Sigmoid colon (tissue), 4 donors: ENCODE measurements around the gene LAMC3.

ENCODE experiments used
- EP300 ChIP-seq, 4 donors: sonication (generic); formaldehyde crosslinking; IDR thresholded peaks; one replicate each; pipeline ENCODE4 v1.6.1; 2017; ENCODE audit warnings: antibody characterized with exemption in 4 of 4
- POLR2A ChIP-seq, 2 donors: fragments of 450-650 bp; IDR thresholded peaks; one replicate each; pipeline ENCODE4 v1.6.1; 2016; ENCODE audit warnings: antibody characterized with exemption in 2 of 2, mild to moderate bottlenecking in 2 of 2, moderate library complexity in 2 of 2
- TF ChIP-seq, protein P1 (sequence below), 4 experiments: fragments of 450-650 bp in 3 of 4; fragments of 200-600 bp in 1 of 4; IDR thresholded peaks; one replicate each; pipeline ENCODE4 v1.5.1; 2016 to 2019; ENCODE audit warnings: antibody characterized with exemption in 4 of 4, mild to moderate bottlenecking in 3 of 4, moderate library complexity in 2 of 4

DNA sequence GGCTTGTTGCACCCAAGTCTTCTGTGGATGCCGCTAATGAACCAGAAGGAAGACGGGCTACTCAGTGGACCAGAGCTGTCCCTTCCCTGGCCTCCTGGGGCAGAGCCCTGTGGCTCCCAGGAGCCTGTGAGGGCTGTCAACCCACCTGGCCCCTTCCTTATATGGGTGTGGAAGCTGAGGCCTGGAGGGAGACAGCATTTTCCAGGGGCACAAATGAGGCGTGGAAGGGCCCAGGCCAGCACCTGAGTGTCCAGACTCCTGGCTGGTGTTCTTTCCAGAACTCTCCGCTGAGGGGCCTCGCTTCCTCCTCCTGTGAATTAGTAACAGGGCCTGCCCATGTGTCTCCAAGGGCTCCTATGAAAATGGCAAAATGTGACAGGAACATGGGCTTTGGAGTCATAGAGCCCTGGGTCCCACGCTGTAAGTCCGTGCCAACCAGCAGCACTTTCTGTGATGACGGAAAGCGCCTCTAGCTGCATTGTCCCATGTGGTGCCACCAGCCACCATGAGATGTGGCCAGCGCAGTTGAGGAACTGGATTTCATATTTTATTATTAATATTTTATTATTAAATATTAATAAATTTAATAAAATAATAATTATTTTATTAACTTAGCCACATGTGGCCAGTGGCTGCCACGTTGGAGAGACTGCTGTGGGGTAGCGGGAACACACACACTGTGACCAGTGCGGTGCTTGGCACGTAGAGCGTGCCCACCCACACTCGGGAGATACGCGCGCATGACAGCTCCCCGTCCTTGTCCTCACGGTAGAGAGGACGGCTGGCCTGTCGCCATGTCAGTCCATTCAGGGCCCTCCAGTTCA lies 18.3 kb downstream of the LAMC3 start:
- TF ChIP-seq, protein P1, sequence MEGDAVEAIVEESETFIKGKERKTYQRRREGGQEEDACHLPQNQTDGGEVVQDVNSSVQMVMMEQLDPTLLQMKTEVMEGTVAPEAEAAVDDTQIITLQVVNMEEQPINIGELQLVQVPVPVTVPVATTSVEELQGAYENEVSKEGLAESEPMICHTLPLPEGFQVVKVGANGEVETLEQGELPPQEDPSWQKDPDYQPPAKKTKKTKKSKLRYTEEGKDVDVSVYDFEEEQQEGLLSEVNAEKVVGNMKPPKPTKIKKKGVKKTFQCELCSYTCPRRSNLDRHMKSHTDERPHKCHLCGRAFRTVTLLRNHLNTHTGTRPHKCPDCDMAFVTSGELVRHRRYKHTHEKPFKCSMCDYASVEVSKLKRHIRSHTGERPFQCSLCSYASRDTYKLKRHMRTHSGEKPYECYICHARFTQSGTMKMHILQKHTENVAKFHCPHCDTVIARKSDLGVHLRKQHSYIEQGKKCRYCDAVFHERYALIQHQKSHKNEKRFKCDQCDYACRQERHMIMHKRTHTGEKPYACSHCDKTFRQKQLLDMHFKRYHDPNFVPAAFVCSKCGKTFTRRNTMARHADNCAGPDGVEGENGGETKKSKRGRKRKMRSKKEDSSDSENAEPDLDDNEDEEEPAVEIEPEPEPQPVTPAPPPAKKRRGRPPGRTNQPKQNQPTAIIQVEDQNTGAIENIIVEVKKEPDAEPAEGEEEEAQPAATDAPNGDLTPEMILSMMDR (IDR thresholded peaks at IDR 0.05), result no peak
- TF ChIP-seq POLR2A (IDR thresholded peaks at IDR 0.05) (no peak), EP300 (IDR thresholded peaks at IDR 0.05) (no peak)
